K562 (cell line): ENCODE data around the gene HBB. TPM values are rescaled to one million over a fixed set of nuclear protein-coding genes. Genes with fewer than 3 reads are reported as not detected.

Experiments used
- BCL6 ChIP-seq: fragments of 250-450 bp; sonication (Bioruptor Pico); IDR thresholded peaks from 2 replicates; pipeline ENCODE4 v1.4.0; 2020
- CBX5 ChIP-seq: IDR thresholded peaks from 2 replicates; pipeline ENCODE4 v1.6.1; 2014; ENCODE audit warnings: low read depth, borderline replicate concordance
- CHD1 ChIP-seq: fragments of 200-600 bp; sonication (generic); IDR thresholded peaks from one replicate; pipeline ENCODE4 v1.6.1; 2012; ENCODE audit warnings: mild to moderate bottlenecking, moderate library complexity, low read length, inconsistent platforms
- ELF2 ChIP-seq: fragments of 250-450 bp; sonication (Bioruptor Pico); IDR thresholded peaks from 2 replicates; pipeline ENCODE4 v1.5.0; 2021; ENCODE audit warnings: mild to moderate bottlenecking
- HDAC1 ChIP-seq, 2 experiments: fragments of 450-650 bp; IDR thresholded peaks; 2 replicates each; pipeline ENCODE4 v1.6.1; 2016 to 2017; ENCODE audit warnings: inconsistent platforms in 1 of 2, mild to moderate bottlenecking in 1 of 2, moderate library complexity in 1 of 2
- KDM5B ChIP-seq: fragments of 200-600 bp; sonication (generic); IDR thresholded peaks from 2 replicates; pipeline ENCODE4 v1.6.1; 2012; ENCODE audit warnings: low read depth, mild to moderate bottlenecking, moderate library complexity, low read length, control low read depth, inconsistent platforms; ENCODE audit not compliant: insufficient replicate concordance
- KLF6 ChIP-seq: fragments of 250-450 bp; sonication (Bioruptor Pico); IDR thresholded peaks from 2 replicates; pipeline ENCODE4 v1.4.0; 2020; ENCODE audit warnings: mild to moderate bottlenecking, moderate library complexity, borderline replicate concordance
- TAF9B ChIP-seq: fragments of 450-650 bp; IDR thresholded peaks from 2 replicates; pipeline ENCODE4 v1.6.1; 2018; ENCODE audit warnings: mild to moderate bottlenecking; ENCODE audit not compliant: partially characterized antibody
- TFAM ChIP-seq: fragments of 250-450 bp; sonication (Bioruptor Pico); conservative IDR thresholded peaks from 2 replicates; pipeline ENCODE4 v1.5.0; 2021; ENCODE audit warnings: mild to moderate bottlenecking, moderate library complexity
- YY1 ChIP-seq, 3 experiments: IDR thresholded peaks; 2 replicates each; pipeline ENCODE4 v1.6.1; 2011; ENCODE audit warnings: low read length in 2 of 3, mild to moderate bottlenecking in 2 of 3, moderate library complexity in 2 of 3, borderline replicate concordance in 1 of 3, control low read depth in 1 of 3, low read depth in 1 of 3; ENCODE audit not compliant: insufficient read depth in 3 of 3, insufficient replicate concordance in 2 of 3, control insufficient read depth in 1 of 3, insufficient read length in 1 of 3; ENCODE audit errors: extremely low read depth in 1 of 3
- ZNF766 ChIP-seq: fragments of 200-800 bp; sonication (Bioruptor generic); conservative IDR thresholded peaks from 2 replicates; pipeline ENCODE4 v1.6.1; 2016; ENCODE audit warnings: missing genetic modification characterization, missing compliant biosample characterization
- polyA plus RNA-seq, 8 experiments: library from polyadenylated mRNA; depleted of rRNA in 4 of 8; stranded (reverse) in 5 of 8; unstranded in 3 of 8; fragments of >200 nt; fragmentation: Nextera tagmentation in 2 of 8; fragmentation: Illumina TruSeq in 1 of 8; extraction: Ambion mirVana in 2 of 8; extraction: Trizol in 1 of 8; gene quantifications; 2 replicates each; pipeline versions ENCODE4 v1.2.1 to v1.2.3, GENCODE V29; 2011 to 2014; ENCODE audit warnings: inconsistent platforms in 1 of 8, missing spikeins in 1 of 8
- total RNA-seq, 7 experiments: library from RNA; depleted of rRNA in 6 of 7; stranded (reverse); fragments of >200 nt in 6 of 7; fragmentation: Illumina TruSeq in 2 of 7; extraction: Trizol in 2 of 7; gene quantifications; 2 replicates each; pipeline versions ENCODE4 v1.2.1 to v1.2.3, GENCODE V29; 2011 to 2021; ENCODE audit warnings: low replicate concordance in 1 of 7
- TF ChIP-seq, protein P1 (sequence below), 2 experiments: fragments of 450-650 bp in 1 of 2; IDR thresholded peaks; 2 replicates each; pipeline ENCODE4 v1.6.1; 2011 to 2017; ENCODE audit warnings: low read depth in 2 of 2, antibody characterized with exemption in 1 of 2, borderline replicate concordance in 1 of 2, low read length in 1 of 2, mild to moderate bottlenecking in 1 of 2, mixed read lengths in 1 of 2; ENCODE audit not compliant: control insufficient read depth in 1 of 2

The HBB gene
- total and polyA plus RNA-seq, 9 of the 15 experiments (the other 6 are each of a cell fraction or from before 2014, with no cell fraction given), result 0.33 to 3.4 (median 1.2) TPM; not detected in 2

DNA sequence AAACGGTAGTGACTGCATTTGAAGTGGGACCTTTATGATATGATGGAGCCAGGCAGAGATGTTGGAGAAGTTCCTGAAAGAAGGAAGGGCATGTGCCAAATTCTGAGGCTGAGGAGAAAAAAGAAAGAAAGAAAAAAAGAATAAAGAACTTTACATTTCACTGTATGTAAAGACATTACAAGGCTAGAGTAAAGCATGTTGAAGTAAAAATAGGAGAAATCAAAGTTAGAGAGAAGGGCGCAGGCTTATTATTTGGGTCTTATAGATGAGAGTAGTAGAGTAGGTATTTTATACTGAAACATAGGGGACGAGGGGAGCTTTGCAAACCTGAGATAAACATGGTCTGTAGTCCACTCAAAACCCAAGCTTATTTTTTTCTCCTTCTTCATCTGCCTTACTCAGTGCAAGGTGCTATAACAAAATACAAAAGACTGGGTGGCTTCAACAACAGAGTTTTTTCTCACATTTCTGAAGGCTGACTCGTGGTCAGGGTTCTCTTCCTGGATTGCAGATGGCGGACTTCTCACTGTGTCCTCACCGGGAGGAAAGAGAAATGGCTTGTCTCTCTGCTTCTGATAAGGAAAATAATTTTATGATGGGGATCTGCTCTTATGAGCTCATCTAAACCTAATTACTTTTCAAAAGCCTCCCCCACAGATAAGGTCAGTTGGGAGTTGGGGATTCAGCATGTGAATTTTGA, 20.1 kb upstream of the HBB start (continued):
- peak in 1 of 3 experiments; percentile 74 for TF ChIP-seq YY1 (IDR thresholded peaks at IDR 0.05; ENCODE audit: borderline replicate concordance in 1 of 3, control insufficient read depth in 1 of 3, extremely low read depth in 1 of 3, insufficient read depth in 3 of 3, insufficient read length in 1 of 3, insufficient replicate concordance in 2 of 3, low read depth in 1 of 3, low read length in 2 of 3)
- no peak for TF ChIP-seq KLF6 (CRISPR knock-in tag)
- no peak for TF ChIP-seq TFAM (CRISPR knock-in tag)
- peak; percentile 58; the same call in 1 of the 2 replicates for TF ChIP-seq BCL6
- 0 out of 2 replicates have a peak, but pooled peaks have one; percentile 27 for TF ChIP-seq ELF2
- TF ChIP-seq KDM5B, result peak; percentile 21
- TF ChIP-seq TAF9B, result peak; percentile 8
- TF ChIP-seq CHD1, result peak; percentile 64
- TF ChIP-seq, protein P1, sequence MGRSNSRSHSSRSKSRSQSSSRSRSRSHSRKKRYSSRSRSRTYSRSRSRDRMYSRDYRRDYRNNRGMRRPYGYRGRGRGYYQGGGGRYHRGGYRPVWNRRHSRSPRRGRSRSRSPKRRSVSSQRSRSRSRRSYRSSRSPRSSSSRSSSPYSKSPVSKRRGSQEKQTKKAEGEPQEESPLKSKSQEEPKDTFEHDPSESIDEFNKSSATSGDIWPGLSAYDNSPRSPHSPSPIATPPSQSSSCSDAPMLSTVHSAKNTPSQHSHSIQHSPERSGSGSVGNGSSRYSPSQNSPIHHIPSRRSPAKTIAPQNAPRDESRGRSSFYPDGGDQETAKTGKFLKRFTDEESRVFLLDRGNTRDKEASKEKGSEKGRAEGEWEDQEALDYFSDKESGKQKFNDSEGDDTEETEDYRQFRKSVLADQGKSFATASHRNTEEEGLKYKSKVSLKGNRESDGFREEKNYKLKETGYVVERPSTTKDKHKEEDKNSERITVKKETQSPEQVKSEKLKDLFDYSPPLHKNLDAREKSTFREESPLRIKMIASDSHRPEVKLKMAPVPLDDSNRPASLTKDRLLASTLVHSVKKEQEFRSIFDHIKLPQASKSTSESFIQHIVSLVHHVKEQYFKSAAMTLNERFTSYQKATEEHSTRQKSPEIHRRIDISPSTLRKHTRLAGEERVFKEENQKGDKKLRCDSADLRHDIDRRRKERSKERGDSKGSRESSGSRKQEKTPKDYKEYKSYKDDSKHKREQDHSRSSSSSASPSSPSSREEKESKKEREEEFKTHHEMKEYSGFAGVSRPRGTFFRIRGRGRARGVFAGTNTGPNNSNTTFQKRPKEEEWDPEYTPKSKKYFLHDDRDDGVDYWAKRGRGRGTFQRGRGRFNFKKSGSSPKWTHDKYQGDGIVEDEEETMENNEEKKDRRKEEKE (IDR thresholded peaks at IDR 0.05; ENCODE audit: borderline replicate concordance in 1 of 2, control insufficient read depth in 1 of 2, low read depth in 2 of 2, low read length in 1 of 2), result peak in 1 of 2 experiments; percentile 3; a peak in 1 of 4 replicates
- 0 out of 2 replicates have a peak, but pooled peaks have one; percentile 16 for TF ChIP-seq ZNF766 (CRISPR knock-in tag)
- peak in 1 of 2 experiments; percentile 38; a peak in 1 of 4 replicates for TF ChIP-seq HDAC1 (IDR thresholded peaks at IDR 0.05)
- TF ChIP-seq CBX5, result no peak
